Measurements from ENCODE around the gene CCDC85B. TPM values are rescaled to one million over a fixed set of nuclear protein-coding genes. Genes with fewer than 3 reads are reported as not detected.

The CCDC85B gene
- total RNA-seq, 8 experiments from 2014 or later: 3.0 to 16.0 (median 6.3) TPM

DNA sequence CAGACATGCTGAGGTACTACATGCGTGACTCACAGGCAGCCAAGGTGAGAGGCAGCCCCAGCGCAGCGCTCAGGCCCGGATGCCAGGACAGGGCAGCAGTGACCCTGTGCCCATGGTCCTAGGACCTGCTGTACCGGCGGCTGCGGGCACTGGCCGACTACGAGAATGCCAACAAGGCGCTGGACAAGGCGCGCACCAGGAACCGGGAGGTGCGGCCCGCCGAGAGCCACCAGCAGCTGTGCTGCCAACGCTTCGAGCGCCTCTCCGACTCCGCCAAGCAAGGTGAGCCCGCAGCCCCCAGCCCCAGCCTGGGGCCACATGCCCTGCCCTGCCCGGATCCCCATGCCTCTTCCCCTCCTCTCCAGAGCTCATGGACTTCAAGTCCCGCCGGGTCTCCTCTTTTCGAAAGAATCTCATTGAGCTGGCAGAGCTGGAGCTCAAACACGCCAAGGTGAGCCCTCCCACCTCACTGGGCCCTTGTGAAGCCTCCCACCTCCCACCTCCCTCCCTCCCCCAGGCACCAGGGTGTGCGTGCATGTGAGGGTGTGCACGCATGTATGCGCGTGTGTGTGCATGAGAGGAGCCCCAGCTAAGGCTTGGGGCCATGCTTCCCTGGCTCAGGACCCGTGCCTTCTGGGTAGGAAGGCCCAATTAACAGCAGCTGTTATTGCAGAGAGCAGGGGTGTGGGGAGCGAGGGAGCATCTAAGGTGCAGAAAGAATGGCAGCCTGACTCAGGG lies 37.8 kb upstream of the CCDC85B start:
- Histone ChIP-seq H3K4me1 (replicated peaks in 1 of 2) (peaks cover 0 to 6% of the 10 kb centered on the region in 2 donors), H3K27ac (no peak overlapping the region), H3K4me3 (no peak overlapping the region)
- peak in 4 of 8 experiments; percentile 0 to 4 (median 2) for ATAC-seq (replicated peaks in 6 of 8)
- in situ Hi-C loops (cut with MboI; ENCODE audit: low pct_unique_long_range_greater_than_20kb in 2 of 9, low sequenced_read_pairs in 9 of 9, unreplicated experiment in 9 of 9): no loop called here
- WGBS, 10 experiments: 100% methylated on average over 1 to 5 of the region's 33 CpGs; no CpG with 5 or more reads in 8 of the 10 experiments

- Histone ChIP-seq H3K27ac (no peak overlapping the region), H3K4me3 (no peak overlapping the region), H3K4me1 (replicated peaks in 1 of 2) (peaks cover 0 to 6% of the 10 kb centered on the region in 2 donors)
- ATAC-seq (replicated peaks in 6 of 8): peak in 1 of 8 experiments; percentile 0
- in situ Hi-C loops (cut with MboI; ENCODE audit: low pct_unique_long_range_greater_than_20kb in 2 of 9, low sequenced_read_pairs in 9 of 9, unreplicated experiment in 9 of 9): no loop called here
- 50 to 100% methylated on average over 1 to 3 of the region's 6 CpGs; no CpG with 5 or more reads in 8 of the 10 experiments for WGBS, 10 experiments
These were observed 37.1 kb upstream of the CCDC85B start for GRCh38 chr11:65853246-65853979.

DNA sequence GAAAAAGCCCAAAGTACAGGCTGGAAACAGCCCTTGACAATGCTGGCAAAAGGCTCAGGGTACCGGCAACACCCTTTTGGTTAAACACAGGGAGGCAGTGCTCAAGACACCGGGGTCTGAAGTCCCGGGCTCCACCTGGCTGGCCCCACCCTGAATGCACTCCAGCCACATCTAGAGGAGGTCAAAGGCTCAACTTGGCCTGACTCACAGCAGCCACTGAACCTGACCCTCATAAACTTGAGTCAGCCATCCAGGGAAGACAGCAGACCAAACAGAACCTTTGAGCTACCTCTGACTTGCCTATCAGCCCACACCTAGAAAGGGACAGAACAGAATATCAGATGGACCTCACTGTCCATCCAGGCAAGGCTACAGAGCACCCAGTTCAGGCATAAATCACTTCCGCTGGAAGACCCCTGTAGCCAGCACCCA lies 36.3 kb upstream of the CCDC85B start:
- in situ Hi-C loops (cut with MboI; ENCODE audit: low pct_unique_long_range_greater_than_20kb in 2 of 9, low sequenced_read_pairs in 9 of 9, unreplicated experiment in 9 of 9): no loop called here
- Histone ChIP-seq H3K27ac (no peak overlapping the region), H3K4me1 (replicated peaks in 1 of 2) (peaks cover 0 to 6% of the 10 kb centered on the region in 2 donors), H3K4me3 (no peak overlapping the region)
- no peak for ATAC-seq (replicated peaks in 6 of 8)
- WGBS, 10 experiments: 93 to 100% (median 100%) methylated on average over 1 to 3 of the region's 4 CpGs; no CpG with 5 or more reads in 7 of the 10 experiments

DNA sequence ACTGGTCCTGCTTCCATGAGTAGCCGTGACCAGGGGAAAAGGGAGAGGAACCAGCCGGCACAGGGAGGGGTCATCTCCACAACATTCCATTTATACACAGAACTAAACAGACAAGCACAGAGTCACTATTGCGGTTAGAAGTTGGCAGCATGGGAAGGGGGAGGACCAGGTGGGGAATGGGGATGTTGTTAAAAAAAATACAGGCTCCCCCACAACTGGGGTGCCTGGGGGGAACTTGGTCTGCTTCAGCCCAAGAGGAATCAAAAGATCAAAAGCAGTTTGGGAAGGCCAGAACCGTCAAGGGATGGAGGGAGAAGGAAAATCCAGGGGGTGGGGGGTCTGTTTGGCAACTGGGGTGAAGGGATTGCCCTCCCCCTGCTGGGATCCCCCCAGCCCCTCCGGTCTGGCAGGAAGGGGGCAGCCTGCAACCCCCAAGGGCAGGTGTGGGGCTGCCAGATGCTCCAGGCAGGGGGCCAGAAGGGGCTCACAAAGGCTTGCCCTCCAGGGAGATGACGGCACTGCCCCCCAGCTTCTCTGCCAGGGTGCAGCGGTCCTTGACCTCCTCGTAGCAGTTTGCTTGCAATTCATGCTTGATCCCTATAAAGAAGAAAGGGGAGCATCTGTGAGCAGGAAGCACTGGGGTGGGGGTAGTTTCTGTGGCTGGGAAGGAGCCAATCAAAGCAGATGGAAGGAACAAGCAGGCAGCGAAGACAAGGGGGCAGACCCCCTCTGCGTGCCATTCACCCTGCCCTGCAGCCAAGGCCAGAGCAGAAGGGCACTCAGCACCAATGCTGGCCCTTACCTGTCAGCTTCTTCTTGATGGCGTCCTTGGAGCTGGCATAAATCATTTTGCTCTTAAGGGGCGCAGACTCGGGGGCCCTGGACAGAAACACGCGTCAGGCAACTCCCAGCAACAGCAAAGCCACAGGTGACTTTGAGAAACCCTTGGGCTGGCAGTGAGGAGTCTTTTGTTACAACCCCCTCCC lies 35.3 kb upstream of the CCDC85B start:
- no peak for ATAC-seq (replicated peaks in 6 of 8)
- in situ Hi-C loops (cut with MboI; ENCODE audit: low pct_unique_long_range_greater_than_20kb in 2 of 9, low sequenced_read_pairs in 9 of 9, unreplicated experiment in 9 of 9): no loop called here
- Histone ChIP-seq H3K4me1 (replicated peaks in 1 of 2) (peaks cover 0 to 6% of the 10 kb centered on the region in 2 donors), H3K27ac (no peak overlapping the region), H3K4me3 (no peak overlapping the region)
- WGBS, 10 experiments: 80 to 100% (median 100%) methylated on average over 1 to 5 of the region's 15 CpGs

GRCh38 chr11:65855927-65856363 lies 34.5 kb upstream of the CCDC85B start:
- 80 to 100% (median 97%) methylated on average over 1 to 6 of the region's 15 CpGs; no CpG with 5 or more reads in 3 of the 10 experiments for WGBS, 10 experiments
- Histone ChIP-seq H3K27ac (no peak overlapping the region), H3K4me1 (replicated peaks in 1 of 2) (peaks cover 0 to 6% of the 10 kb centered on the region in 2 donors), H3K4me3 (peak overlapping the region in 3 of 5 donors; percentile 76 to 92 (median 88))
- in situ Hi-C loops (cut with MboI; ENCODE audit: low pct_unique_long_range_greater_than_20kb in 2 of 9, low sequenced_read_pairs in 9 of 9, unreplicated experiment in 9 of 9): no loop called here
- no peak for ATAC-seq (replicated peaks in 6 of 8)

GRCh38 chr11:65856689-65857499 lies 33.6 kb upstream of the CCDC85B start:
- H3K4me3 ChIP-seq: peak overlapping the region; percentile 76 to 94 (median 88)
- peak; percentile 0 to 7 (median 2) for ATAC-seq (replicated peaks in 6 of 8)
- WGBS, 10 experiments: 0 to 5% (median 2%) methylated on average over 1 to 18 of the region's 57 CpGs; no CpG with 5 or more reads in 3 of the 10 experiments
- H3K4me1 ChIP-seq (replicated peaks in 1 of 2): peaks cover 6 to 12% of the 10 kb centered on the region in 2 donors
- in situ Hi-C loops (cut with MboI; ENCODE audit: low pct_unique_long_range_greater_than_20kb in 2 of 9, low sequenced_read_pairs in 9 of 9, unreplicated experiment in 9 of 9): no loop called here
- H3K27ac ChIP-seq: peak overlapping the region; percentile 97 to 98

DNA sequence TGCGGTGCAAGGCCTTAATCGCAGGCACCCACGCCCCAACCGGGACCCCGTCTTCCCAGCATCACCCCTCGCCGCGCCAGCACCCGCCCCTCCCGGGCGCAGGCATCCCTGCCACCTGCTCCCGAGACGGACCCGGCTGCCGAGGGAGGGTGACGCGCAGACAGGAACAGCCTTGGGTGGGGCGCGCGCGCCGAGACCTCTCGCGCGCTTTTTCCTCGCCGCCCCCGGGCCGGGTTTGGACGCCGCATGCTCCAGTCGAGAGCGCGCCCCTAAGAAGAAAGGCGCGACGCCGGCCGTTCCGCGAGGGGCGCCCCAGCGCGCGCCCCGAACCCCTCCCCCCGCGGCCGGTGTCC lies 33.0 kb upstream of the CCDC85B start:
- Histone ChIP-seq H3K4me3 (peak overlapping the region; percentile 76 to 94 (median 88)), H3K4me1 (replicated peaks in 1 of 2) (peaks cover 6 to 12% of the 10 kb centered on the region in 2 donors), H3K27ac (peak overlapping the region; percentile 97 to 98)
- in situ Hi-C loops (cut with MboI; ENCODE audit: low pct_unique_long_range_greater_than_20kb in 2 of 9, low sequenced_read_pairs in 9 of 9, unreplicated experiment in 9 of 9): no loop called here
- WGBS, 10 experiments: no CpG with 5 or more reads among the region's 49 CpGs
- peak in 2 of 8 experiments; percentile 0 to 1 for ATAC-seq (replicated peaks in 6 of 8)

- WGBS, 10 experiments: 0 to 3% (median 0%) methylated on average over 2 to 39 of the region's 92 CpGs
- Histone ChIP-seq H3K4me1 (replicated peaks in 1 of 2) (peaks cover 6 to 12% of the 10 kb centered on the region in 2 donors), H3K27ac (peak within 1 kb of the TSS; percentile 98), H3K4me3 (peak within 1 kb of the TSS; percentile 76 to 94 (median 88))
- in situ Hi-C loops (cut with MboI; ENCODE audit: low pct_unique_long_range_greater_than_20kb in 2 of 9, low sequenced_read_pairs in 9 of 9, unreplicated experiment in 9 of 9): no loop called here
- peak; percentile 25 to 70 (median 63) for ATAC-seq (replicated peaks in 6 of 8)
These were observed 32.4 kb upstream of the CCDC85B start, which contains the start of gene CFL1 for GRCh38 chr11:65857853-65858680. Gene CFL1 (minus strand): TSS chr11:65858180. CDS start chr11:65858099, 81 bp downstream.

DNA sequence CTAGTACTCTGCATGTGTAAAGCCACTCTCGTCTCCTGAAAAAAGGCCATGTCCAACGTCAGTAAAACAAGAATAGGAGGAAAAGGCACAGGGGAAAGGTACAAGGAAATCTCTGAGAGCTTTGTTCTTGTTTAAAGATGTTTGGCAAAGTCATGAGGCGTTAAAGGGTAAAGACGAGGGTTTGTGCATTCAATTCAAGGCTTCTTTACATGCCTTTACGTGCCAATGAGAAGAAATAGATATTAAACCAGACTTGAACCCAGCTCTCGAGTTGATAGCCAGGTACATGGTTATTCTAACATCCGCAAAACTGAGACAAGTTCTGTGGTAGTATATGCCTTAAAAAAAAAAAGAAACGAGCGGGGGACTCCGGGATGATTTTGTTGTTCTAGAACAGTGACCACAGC lies 31.8 kb upstream of the CCDC85B start:
- peaks cover 6 to 12% of the 10 kb centered on the region in 2 donors for H3K4me1 ChIP-seq (replicated peaks in 1 of 2)
- in situ Hi-C loops (cut with MboI; ENCODE audit: low pct_unique_long_range_greater_than_20kb in 2 of 9, low sequenced_read_pairs in 9 of 9, unreplicated experiment in 9 of 9): no loop called here
- H3K27ac ChIP-seq: peak overlapping the region; percentile 98
- peak overlapping the region; percentile 76 to 94 (median 88) for H3K4me3 ChIP-seq
- ATAC-seq (replicated peaks in 6 of 8): no peak
- 0 to 13% (median 0%) methylated on average over 2 to 10 of the region's 10 CpGs for WGBS, 10 experiments

- Histone ChIP-seq H3K4me3 (peak overlapping the region; percentile 76 to 94 (median 88)), H3K4me1 (replicated peaks in 1 of 2) (peaks cover 6 to 12% of the 10 kb centered on the region in 2 donors), H3K27ac (peak overlapping the region; percentile 98)
- in situ Hi-C loops (cut with MboI; ENCODE audit: low pct_unique_long_range_greater_than_20kb in 2 of 9, low sequenced_read_pairs in 9 of 9, unreplicated experiment in 9 of 9): no loop called here
- WGBS, 10 experiments: 0% methylated on average over 1 to 13 of the region's 46 CpGs; no CpG with 5 or more reads in 3 of the 10 experiments
- peak; percentile 34 to 75 (median 71) for ATAC-seq (replicated peaks in 6 of 8)
These were observed 31.2 kb upstream of the CCDC85B start for GRCh38 chr11:65859095-65859811.

Data from motor neuron (in vitro differentiated cells).